ENCODE measurements around the gene ZNF765. TPM values are rescaled to one million over a fixed set of nuclear protein-coding genes. Genes with fewer than 3 reads are reported as not detected.

ZNF765 gene
- total and polyA plus RNA-seq, 11 donors: 2.7 to 5.9 (median 3.8) TPM

DNA sequence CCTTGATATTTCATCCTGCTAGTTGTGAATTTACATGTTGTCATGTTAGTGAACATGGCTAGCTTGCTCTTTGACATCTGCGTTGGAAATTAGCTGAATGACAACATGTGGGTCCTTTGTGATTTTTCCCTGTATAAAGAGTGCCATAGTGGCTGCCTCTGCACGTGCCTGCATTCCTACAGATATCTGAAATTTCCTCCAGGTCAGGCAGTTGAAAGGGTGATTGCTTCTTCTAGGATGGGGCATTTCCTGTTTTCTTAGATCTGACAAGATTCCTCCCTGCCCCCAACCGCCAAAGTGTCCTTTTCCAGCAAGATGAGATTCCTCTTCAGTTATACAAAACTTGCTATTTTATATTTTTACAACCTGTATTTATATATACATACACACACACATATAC, 20.7 kb upstream of the ZNF765 start:
- TF ChIP-seq, protein P1, sequence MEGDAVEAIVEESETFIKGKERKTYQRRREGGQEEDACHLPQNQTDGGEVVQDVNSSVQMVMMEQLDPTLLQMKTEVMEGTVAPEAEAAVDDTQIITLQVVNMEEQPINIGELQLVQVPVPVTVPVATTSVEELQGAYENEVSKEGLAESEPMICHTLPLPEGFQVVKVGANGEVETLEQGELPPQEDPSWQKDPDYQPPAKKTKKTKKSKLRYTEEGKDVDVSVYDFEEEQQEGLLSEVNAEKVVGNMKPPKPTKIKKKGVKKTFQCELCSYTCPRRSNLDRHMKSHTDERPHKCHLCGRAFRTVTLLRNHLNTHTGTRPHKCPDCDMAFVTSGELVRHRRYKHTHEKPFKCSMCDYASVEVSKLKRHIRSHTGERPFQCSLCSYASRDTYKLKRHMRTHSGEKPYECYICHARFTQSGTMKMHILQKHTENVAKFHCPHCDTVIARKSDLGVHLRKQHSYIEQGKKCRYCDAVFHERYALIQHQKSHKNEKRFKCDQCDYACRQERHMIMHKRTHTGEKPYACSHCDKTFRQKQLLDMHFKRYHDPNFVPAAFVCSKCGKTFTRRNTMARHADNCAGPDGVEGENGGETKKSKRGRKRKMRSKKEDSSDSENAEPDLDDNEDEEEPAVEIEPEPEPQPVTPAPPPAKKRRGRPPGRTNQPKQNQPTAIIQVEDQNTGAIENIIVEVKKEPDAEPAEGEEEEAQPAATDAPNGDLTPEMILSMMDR (IDR thresholded peaks at IDR 0.05): no peak
- no peak for TF ChIP-seq POLR2A (IDR thresholded peaks at IDR 0.05)
- no peak for ATAC-seq
- H3K4me3 ChIP-seq: no peak overlapping the region
- peaks cover 0 to 54% (median 36%) of the 10 kb centered on the region in 9 donors for H3K36me3 ChIP-seq
- no peaks in the 10 kb centered on the region for H3K4me1 ChIP-seq
- H3K9me3 ChIP-seq: peaks cover 0 to 13% (median 0%) of the 10 kb centered on the region in 12 donors
- intact Hi-C loops (cut with DNase I): no loop called here
- WGBS, 4 donors: 60 to 65% (median 63%) methylated on average over 3 of the region's 3 CpGs
- H3K27me3 ChIP-seq: no peaks in the 10 kb centered on the region
- H3K27ac ChIP-seq: no peak overlapping the region
- DNase-seq: no peak

DNA sequence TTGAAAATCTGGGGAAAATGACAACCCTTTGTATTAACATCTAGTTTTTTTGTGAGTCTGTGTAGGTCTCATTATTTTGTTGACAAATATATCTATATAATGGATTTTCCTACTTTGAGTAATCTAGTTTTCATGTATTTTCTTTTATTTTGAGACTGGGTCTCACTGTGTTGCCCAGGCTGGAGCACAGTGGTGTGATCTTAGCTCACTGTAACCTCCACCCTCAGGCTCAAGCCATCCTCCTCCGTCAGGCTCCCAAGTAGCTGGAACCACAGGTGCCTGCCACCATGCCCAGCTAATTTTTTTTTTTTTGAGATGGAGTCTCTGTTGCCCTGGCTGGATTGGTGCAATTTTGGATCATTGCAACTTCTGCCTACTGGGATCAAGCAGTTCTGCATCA, 20.2 kb upstream of the ZNF765 start:
- Histone ChIP-seq H3K27ac (no peak overlapping the region), H3K36me3 (peaks cover 0 to 57% (median 40%) of the 10 kb centered on the region in 9 donors), H3K4me3 (no peak overlapping the region), H3K4me1 (no peaks in the 10 kb centered on the region), H3K27me3 (no peaks in the 10 kb centered on the region), H3K9me3 (peaks cover 0 to 18% (median 0%) of the 10 kb centered on the region in 12 donors)
- no peak for ATAC-seq
- no peak for TF ChIP-seq POLR2A (IDR thresholded peaks at IDR 0.05)
- TF ChIP-seq, protein P1 (IDR thresholded peaks at IDR 0.05): no peak
- DNase-seq: no peak
- WGBS, 4 donors: 94 to 100% (median 99%) methylated on average over 1 of the region's 1 CpG
- intact Hi-C loops (cut with DNase I): no loop called here

DNA sequence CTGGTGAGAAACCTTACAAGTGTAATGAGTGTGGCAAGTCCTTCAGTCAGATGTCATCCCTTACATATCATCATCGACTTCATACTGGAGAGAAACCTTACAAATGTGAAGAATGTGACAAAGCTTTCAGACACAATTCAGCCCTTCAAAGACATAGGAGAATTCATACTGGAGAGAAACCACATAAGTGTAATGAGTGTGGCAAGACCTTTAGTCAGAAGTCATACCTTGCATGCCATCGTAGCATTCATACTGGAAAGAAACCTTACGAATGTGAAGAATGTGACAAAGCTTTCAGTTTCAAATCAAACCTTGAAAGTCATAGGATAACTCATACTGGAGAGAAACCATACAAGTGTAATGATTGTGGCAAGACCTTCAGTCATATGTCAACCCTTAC, 13.6 kb upstream of the ZNF765 start:
- peaks cover 0 to 54% (median 41%) of the 10 kb centered on the region in 9 donors for H3K36me3 ChIP-seq

DNA sequence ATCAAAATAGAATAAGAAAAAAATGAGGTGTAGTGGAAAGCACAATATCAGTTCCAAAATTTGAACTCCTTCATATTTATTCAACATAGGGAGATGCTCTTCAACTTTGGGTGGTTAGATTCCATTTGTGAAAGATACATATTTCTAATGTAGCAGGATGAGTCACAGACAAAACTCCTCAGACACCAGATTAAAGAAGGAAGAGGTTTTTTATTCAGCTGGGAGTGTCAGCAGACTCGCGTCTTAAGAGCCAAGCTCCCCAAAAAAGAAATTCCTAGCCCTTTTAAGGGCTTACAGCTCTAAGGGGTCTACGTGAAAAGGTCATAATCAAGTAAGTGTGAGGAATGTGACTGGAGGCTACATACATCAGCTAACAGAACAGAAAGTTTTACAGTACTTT, 6.8 kb upstream of the ZNF765 start:
- H3K27ac ChIP-seq: no peak overlapping the region
- intact Hi-C loops (cut with DNase I): no loop called here
- 63 to 76% (median 75%) methylated on average over 3 of the region's 3 CpGs for WGBS, 4 donors
- no peak for DNase-seq
- no peaks in the 10 kb centered on the region for H3K4me1 ChIP-seq
- peaks cover 0 to 6% (median 0%) of the 10 kb centered on the region in 9 donors for H3K36me3 ChIP-seq
- peaks cover 0 to 55% (median 7%) of the 10 kb centered on the region in 12 donors for H3K9me3 ChIP-seq
- H3K4me3 ChIP-seq: no peak overlapping the region
- no peaks in the 10 kb centered on the region for H3K27me3 ChIP-seq
- TF ChIP-seq, protein P1 (IDR thresholded peaks at IDR 0.05): no peak
- TF ChIP-seq POLR2A (IDR thresholded peaks at IDR 0.05): no peak
- no peak for ATAC-seq

More for the DNA sequence above, 13.6 kb upstream of the ZNF765 start:
- DNase-seq: no peak
- intact Hi-C loops (cut with DNase I): no loop called here
- Histone ChIP-seq H3K9me3 (peaks cover 0 to 84% (median 13%) of the 10 kb centered on the region in 12 donors), H3K27me3 (no peaks in the 10 kb centered on the region), H3K27ac (no peak overlapping the region), H3K4me3 (no peak overlapping the region), H3K4me1 (no peaks in the 10 kb centered on the region)
- WGBS, 4 donors: 96 to 98% (median 97%) methylated on average over 3 of the region's 3 CpGs
- no peak for ATAC-seq
- TF ChIP-seq, protein P1 (IDR thresholded peaks at IDR 0.05): no peak
- no peak for TF ChIP-seq POLR2A (IDR thresholded peaks at IDR 0.05)
